ENCODE data around the gene STX2. TPM values are rescaled to one million over a fixed set of nuclear protein-coding genes. Genes with fewer than 3 reads are reported as not detected.

The STX2 gene
- total and polyA plus RNA-seq, 2 donors (not counting 3 experiments of a cell fraction or from before 2014, with no cell fraction given): 26.2 to 32.6 TPM

- no peaks in the 10 kb centered on the region for H3K27me3 ChIP-seq (ENCODE audit: control insufficient read depth in 2 of 2, insufficient read depth in 2 of 2, low read length in 2 of 2)
- peaks cover 5% of the 10 kb centered on the region for H3K4me1 ChIP-seq (ENCODE audit: control insufficient read depth, extremely low read depth, insufficient read depth, low read length)
- H3K9ac ChIP-seq (replicated peaks; ENCODE audit: extremely low read depth, insufficient read depth, low read length): peak overlapping the region; percentile 58
- H3K36me3 ChIP-seq (ENCODE audit: control insufficient read depth in 2 of 2, extremely low read depth in 1 of 2, insufficient read depth in 2 of 2, low read length in 2 of 2): no peaks in the 10 kb centered on the region
- H3K79me2 ChIP-seq (ENCODE audit: control insufficient read depth, insufficient read depth, low read length): peaks cover 42% of the 10 kb centered on the region
- H3K9me1 ChIP-seq (replicated peaks; ENCODE audit: control insufficient read depth, extremely low read depth, insufficient read depth, low read length): no peaks in the 10 kb centered on the region
- CTCF ChIA-PET: interaction anchor here (1.2 to 1.9 kb wide), 2 partner anchors 11 to 19 kb away, joined by 4 to 11 read pairs; no protein-coding TSS in a partner anchor
- H3K27ac ChIP-seq (ENCODE audit: insufficient read depth, low read depth, low read length): no peak overlapping the region
- H3K4me3 ChIP-seq (replicated peaks in 1 of 3; ENCODE audit: insufficient read depth in 1 of 3, low read depth in 1 of 3, low read length in 3 of 3): peak overlapping the region; percentile 78 to 96 (median 87)
- intact Hi-C loops (cut with micrococcal nuclease): loop anchor here (5.0 kb wide), 1 partner anchor 994 kb away; no protein-coding TSS in a partner anchor
- no TSS peak for BruUV-seq (replicated peaks)
- dilution Hi-C loops (cut with MboI; ENCODE audit: extremely low pct_ligation_motif_present, low sequenced_read_pairs): no loop called here
- H3K9me3 ChIP-seq (replicated peaks; ENCODE audit: control insufficient read depth, insufficient read depth, low read length): no peaks in the 10 kb centered on the region
- TF ChIP-seq MAX (IDR thresholded peaks at IDR 0.05; ENCODE audit: insufficient read depth, insufficient read length) (no peak), GATA2 (IDR thresholded peaks at IDR 0.05; ENCODE audit: insufficient read depth, insufficient read length, low read depth, low read length) (no peak), EZH2 (IDR thresholded peaks at IDR 0.05; ENCODE audit: borderline replicate concordance, low read depth, low read length, severe bottlenecking) (no peak), MYC (IDR thresholded peaks at IDR 0.05; ENCODE audit: low read depth, low read length) (no peak), CTCF (IDR thresholded peaks at IDR 0.05; ENCODE audit: extremely low read depth in 1 of 2, insufficient read depth in 1 of 2, low read depth in 1 of 2, low read length in 2 of 2) (no peak), JUN (IDR thresholded peaks at IDR 0.05; ENCODE audit: borderline replicate concordance, insufficient read depth, insufficient read length, low read depth) (no peak), FOS (IDR thresholded peaks at IDR 0.05; ENCODE audit: borderline replicate concordance, insufficient read depth, low read length) (no peak), POLR2AphosphoS5 (IDR thresholded peaks at IDR 0.05; ENCODE audit: insufficient read depth, low read depth, low read length) (no peak)
- POLR2A ChIA-PET: no interaction called here
- FAIRE-seq (no peak), DNase-seq (ENCODE audit: low read depth, low spot score) (peak; percentile 26)
- no peaks in the 10 kb centered on the region for H4K20me1 ChIP-seq (replicated peaks; ENCODE audit: control insufficient read depth, extremely low read depth, insufficient read depth, low read length)
- peak overlapping the region; percentile 89 for H3K4me2 ChIP-seq (ENCODE audit: insufficient read depth, low read length)
- peak overlapping the region; percentile 89 for H2AFZ ChIP-seq (ENCODE audit: low read depth, low read length)
Observed at GRCh38 chr12:130838284-130838950, 633 bp downstream of the STX2 start.
